ENCODE measurements around the gene SS18L1.

DNA sequence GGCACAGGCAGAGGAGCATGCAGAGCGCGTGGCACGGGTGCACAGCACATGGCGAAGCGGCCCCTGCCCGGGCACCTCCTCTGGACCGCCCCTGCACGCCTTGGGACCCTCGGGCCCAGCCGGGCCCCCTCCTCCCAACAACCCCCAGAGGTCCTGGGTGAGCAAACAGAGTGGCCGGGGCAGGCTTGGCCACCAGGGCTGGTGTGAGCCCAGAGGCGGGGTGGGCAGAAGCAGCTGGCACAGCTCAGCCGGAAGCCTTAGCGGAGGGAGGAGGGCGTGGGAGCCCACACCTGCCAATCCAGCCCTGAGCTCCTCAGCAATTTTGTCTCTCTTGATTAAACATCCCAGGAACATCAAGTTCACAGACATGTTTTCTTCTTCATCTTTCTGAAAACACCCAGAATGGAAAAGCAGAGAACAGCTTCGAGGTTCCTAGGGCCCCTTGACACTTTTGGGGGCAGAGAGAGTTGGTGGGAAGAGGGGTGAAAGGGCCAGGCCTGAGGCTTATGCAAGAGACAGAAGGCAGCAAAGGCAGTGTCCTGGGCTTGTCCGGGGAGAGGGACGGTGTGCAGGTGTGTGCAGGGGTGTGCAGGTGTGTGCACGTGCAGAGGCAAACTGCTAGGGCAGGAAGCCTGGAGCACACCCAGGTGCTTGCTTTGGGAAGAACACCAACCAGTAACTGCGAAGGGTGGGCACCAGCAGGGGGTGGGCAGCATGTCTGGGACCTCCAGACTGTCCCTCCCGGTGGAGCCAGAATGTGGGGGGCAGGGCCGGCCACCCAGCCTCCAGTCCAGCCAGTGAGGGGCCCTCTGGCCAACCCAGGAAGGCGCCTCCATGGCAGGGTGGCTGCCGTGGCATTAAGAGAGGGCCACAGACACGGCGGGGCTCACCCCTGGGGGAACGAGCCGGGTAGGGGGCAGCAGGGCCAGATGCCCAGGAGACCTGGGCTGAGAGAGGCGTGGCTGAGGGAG is 71.7 kb downstream of the SS18L1 start:
- TF ChIP-seq EZH2phosphoT487 (IDR thresholded peaks at IDR 0.05; ENCODE audit: low read depth, severe bottlenecking, unreplicated experiment) (no peak), EZH2 (IDR thresholded peaks at IDR 0.05; ENCODE audit: borderline replicate concordance) (no peak)
- TF ChIP-seq, protein P1, sequence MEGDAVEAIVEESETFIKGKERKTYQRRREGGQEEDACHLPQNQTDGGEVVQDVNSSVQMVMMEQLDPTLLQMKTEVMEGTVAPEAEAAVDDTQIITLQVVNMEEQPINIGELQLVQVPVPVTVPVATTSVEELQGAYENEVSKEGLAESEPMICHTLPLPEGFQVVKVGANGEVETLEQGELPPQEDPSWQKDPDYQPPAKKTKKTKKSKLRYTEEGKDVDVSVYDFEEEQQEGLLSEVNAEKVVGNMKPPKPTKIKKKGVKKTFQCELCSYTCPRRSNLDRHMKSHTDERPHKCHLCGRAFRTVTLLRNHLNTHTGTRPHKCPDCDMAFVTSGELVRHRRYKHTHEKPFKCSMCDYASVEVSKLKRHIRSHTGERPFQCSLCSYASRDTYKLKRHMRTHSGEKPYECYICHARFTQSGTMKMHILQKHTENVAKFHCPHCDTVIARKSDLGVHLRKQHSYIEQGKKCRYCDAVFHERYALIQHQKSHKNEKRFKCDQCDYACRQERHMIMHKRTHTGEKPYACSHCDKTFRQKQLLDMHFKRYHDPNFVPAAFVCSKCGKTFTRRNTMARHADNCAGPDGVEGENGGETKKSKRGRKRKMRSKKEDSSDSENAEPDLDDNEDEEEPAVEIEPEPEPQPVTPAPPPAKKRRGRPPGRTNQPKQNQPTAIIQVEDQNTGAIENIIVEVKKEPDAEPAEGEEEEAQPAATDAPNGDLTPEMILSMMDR (IDR thresholded peaks at IDR 0.05; ENCODE audit: poor library complexity): no peak
